GM23248 (cell line): ENCODE measurements around the gene PLAC8.

ENCODE experiments used
- EZH2 ChIP-seq: fragments of 200-600 bp; sonication (generic); IDR thresholded peaks from 2 replicates; pipeline ENCODE4 v1.6.1; 2018; ENCODE audit warnings: antibody characterized with exemption, mild to moderate bottlenecking; ENCODE audit not compliant: insufficient read depth, poor library complexity, severe bottlenecking
- EZH2phosphoT487 ChIP-seq: fragments of 200-600 bp; sonication (generic); IDR thresholded peaks from 2 replicates; pipeline ENCODE4 v1.6.1; 2018; ENCODE audit warnings: antibody characterized with exemption, moderate library complexity, mild to moderate bottlenecking, low read depth; ENCODE audit not compliant: insufficient read depth

DNA sequence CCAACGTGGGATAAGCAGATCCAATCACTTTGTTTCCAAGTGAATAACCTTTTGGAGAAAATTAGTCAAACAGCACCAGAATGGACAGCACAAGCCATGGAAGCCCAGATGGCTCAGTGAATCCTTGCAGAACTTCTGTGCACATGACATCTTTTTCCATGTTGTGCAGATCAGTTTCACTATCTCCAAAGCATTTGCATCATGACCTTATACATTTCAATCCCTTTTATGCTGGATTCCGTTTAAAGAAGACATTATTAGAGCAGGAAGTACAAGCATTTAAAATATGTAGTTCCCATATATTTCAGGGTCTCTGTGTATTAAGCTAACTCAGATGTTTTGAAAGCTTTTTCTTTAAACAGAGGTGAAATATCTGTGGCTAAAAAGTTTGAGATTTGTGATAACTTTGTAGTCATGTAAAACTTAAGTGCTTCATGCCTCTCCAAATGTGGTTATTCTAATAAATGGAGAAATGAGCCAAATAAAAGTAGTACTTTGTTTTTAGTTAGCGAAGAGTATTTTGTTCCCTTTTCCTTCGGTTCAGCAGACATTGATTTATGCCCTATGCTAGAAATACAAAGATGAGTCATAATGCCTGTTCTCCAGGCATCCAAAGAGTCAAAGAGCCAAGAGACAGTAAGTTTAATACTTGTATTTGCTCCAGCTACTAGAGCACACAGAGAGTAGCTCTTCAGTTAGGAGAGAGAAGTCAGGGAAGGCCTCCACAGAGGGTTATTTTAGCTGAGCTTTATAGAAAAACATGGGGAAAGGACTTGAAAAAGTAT, 39.0 kb downstream of the PLAC8 start:
- TF ChIP-seq EZH2phosphoT487 (no peak), EZH2 (no peak)
